HepG2 (cell line): ENCODE results near the gene DIAPH1. TPM values are rescaled to one million over a fixed set of nuclear protein-coding genes. Genes with fewer than 3 reads are reported as not detected.

Source experiments
- CC2D1A ChIP-seq: sonication (generic); formaldehyde crosslinking; IDR thresholded peaks from 2 replicates; pipeline ENCODE4 v1.8.1; 2023; ENCODE audit warnings: mild to moderate bottlenecking, missing genetic modification reagents
- CEBPB ChIP-seq: IDR thresholded peaks from 2 replicates; pipeline ENCODE4 v1.6.1; 2011; ENCODE audit warnings: low read depth, low read length, improper control_type of control experiment, borderline replicate concordance
- EEA1 ChIP-seq: sonication (generic); formaldehyde crosslinking; IDR thresholded peaks from 2 replicates; pipeline ENCODE4 v1.5.1; 2020; ENCODE audit warnings: mild to moderate bottlenecking, missing genetic modification reagents, borderline replicate concordance
- EED ChIP-seq: sonication (generic); formaldehyde crosslinking; IDR thresholded peaks from 2 replicates; pipeline ENCODE4 v1.5.0; 2020; ENCODE audit warnings: mild to moderate bottlenecking, missing genetic modification reagents
- MATR3 ChIP-seq: sonication (generic); formaldehyde crosslinking; IDR thresholded peaks from 2 replicates; pipeline ENCODE4 v1.4.0; 2020; ENCODE audit warnings: missing genetic modification reagents
- MAZ ChIP-seq, 2 experiments: sonication (generic) in 1 of 2; formaldehyde crosslinking in 1 of 2; IDR thresholded peaks; 2 replicates each; pipeline versions ENCODE4 v1.5.0 to v1.6.1; 2012 to 2020; ENCODE audit warnings: low read depth in 2 of 2, mild to moderate bottlenecking in 2 of 2, borderline replicate concordance in 1 of 2, improper control_type of control experiment in 1 of 2, low read length in 1 of 2, missing genetic modification reagents in 1 of 2, moderate library complexity in 1 of 2
- NCOA1 ChIP-seq: sonication (generic); formaldehyde crosslinking; IDR thresholded peaks from 2 replicates; pipeline ENCODE4 v1.9.0; 2021; ENCODE audit warnings: missing genetic modification reagents
- PREB ChIP-seq: sonication (generic); formaldehyde crosslinking; IDR thresholded peaks from 2 replicates; pipeline ENCODE4 v1.4.0; 2020; ENCODE audit warnings: missing genetic modification reagents
- RELA ChIP-seq: sonication (generic); formaldehyde crosslinking; IDR thresholded peaks from 2 replicates; pipeline ENCODE4 v1.4.0; 2020; ENCODE audit warnings: missing genetic modification reagents
- SP140L ChIP-seq: sonication (generic); formaldehyde crosslinking; IDR thresholded peaks from 2 replicates; pipeline ENCODE4 v1.4.0; 2020; ENCODE audit warnings: missing genetic modification reagents, borderline replicate concordance
- ZFP1 ChIP-seq: IDR thresholded peaks from 2 replicates; pipeline ENCODE4 v1.6.1; 2016
- ZFP36 ChIP-seq: fragments of 150-350 bp; IDR thresholded peaks from 2 replicates; pipeline ENCODE4 v1.6.1; 2018; ENCODE audit warnings: borderline replicate concordance, low read length, low read depth; ENCODE audit not compliant: partially characterized antibody
- ZHX1 ChIP-seq: sonication (generic); formaldehyde crosslinking; IDR thresholded peaks from 2 replicates; pipeline ENCODE4 v1.8.1; 2022; ENCODE audit warnings: low read depth, mild to moderate bottlenecking, missing genetic modification reagents
- ZNF317 ChIP-seq: sonication (generic); formaldehyde crosslinking; IDR thresholded peaks from 2 replicates; pipeline ENCODE4 v1.5.0; 2020; ENCODE audit warnings: mild to moderate bottlenecking, missing genetic modification reagents
- ZNF430 ChIP-seq: sonication (generic); formaldehyde crosslinking; IDR thresholded peaks from 2 replicates; pipeline ENCODE4 v1.9.0; 2021; ENCODE audit warnings: mild to moderate bottlenecking, missing genetic modification reagents
- ZNF576 ChIP-seq: sonication (generic); formaldehyde crosslinking; IDR thresholded peaks from 2 replicates; pipeline ENCODE4 v1.4.0; 2020; ENCODE audit warnings: mild to moderate bottlenecking, missing genetic modification reagents
- ZNF770 ChIP-seq: sonication (generic); formaldehyde crosslinking; IDR thresholded peaks from 2 replicates; pipeline ENCODE4 v1.5.0; 2020; ENCODE audit warnings: mild to moderate bottlenecking, missing genetic modification reagents
- ZNF772 ChIP-seq: sonication (generic); formaldehyde crosslinking; IDR thresholded peaks from 2 replicates; pipeline ENCODE4 v1.5.0; 2020; ENCODE audit warnings: mild to moderate bottlenecking, missing genetic modification reagents
- ZSCAN12 ChIP-seq: sonication (generic); formaldehyde crosslinking; IDR thresholded peaks from 2 replicates; pipeline ENCODE4 v1.9.0; 2021; ENCODE audit warnings: mild to moderate bottlenecking, missing genetic modification reagents
- polyA plus RNA-seq, 8 experiments: library from polyadenylated mRNA; depleted of rRNA in 3 of 8; stranded (reverse) in 7 of 8; unstranded in 1 of 8; fragments of >200 nt; fragmentation: Illumina TruSeq in 4 of 8; extraction: Trizol in 4 of 8; gene quantifications; 2 replicates each; pipeline versions ENCODE4 v1.2.1 to v1.2.3, GENCODE V29; 2011 to 2016; ENCODE audit warnings: low read depth in 4 of 8, missing spikeins in 1 of 8, mixed read lengths in 1 of 8; ENCODE audit not compliant: insufficient read depth in 1 of 8
- total RNA-seq, 5 experiments: library from RNA; depleted of rRNA; stranded (reverse); fragments of >200 nt; fragmentation: Illumina TruSeq; extraction: Trizol; gene quantifications; 2 replicates each; pipeline ENCODE4 v1.2.3, GENCODE V29; 2016; ENCODE audit warnings: low read depth in 1 of 5

Gene DIAPH1
- total and polyA plus RNA-seq, 2 of the 13 experiments (the other 11 are each of a cell fraction or from before 2014, with no cell fraction given), result 25.1 to 33.9 TPM

GRCh38 chr5:141524604-141525597 lies 93.9 kb downstream of the DIAPH1 start (continued):
- no peak for TF ChIP-seq ZHX1
- no peak for TF ChIP-seq ZSCAN12 (CRISPR knock-in tag)
- no peak for TF ChIP-seq ZFP36
- TF ChIP-seq ZNF770 (CRISPR knock-in tag), result no peak
- no peak for TF ChIP-seq CC2D1A
- no peak for TF ChIP-seq MATR3 (CRISPR knock-in tag)
- TF ChIP-seq ZNF317 (CRISPR knock-in tag), result no peak
- TF ChIP-seq NCOA1, result no peak
- TF ChIP-seq ZNF430, result no peak
- no peak for TF ChIP-seq EED (CRISPR knock-in tag)
- peak; percentile 59; the same call in 1 of the 2 replicates for TF ChIP-seq ZNF772 (CRISPR knock-in tag)
- TF ChIP-seq SP140L (CRISPR knock-in tag), result no peak
- peak; percentile 42; the same call in 1 of the 2 replicates for TF ChIP-seq CEBPB
- TF ChIP-seq ZFP1 (CRISPR knock-in tag), result 0 out of 2 replicates have a peak, but pooled peaks have one; percentile 38
- TF ChIP-seq EEA1 (CRISPR knock-in tag), result no peak
- 0 out of 2 replicates have a peak, but pooled peaks have one; percentile 11 for TF ChIP-seq MAZ (IDR thresholded peaks at IDR 0.05; ENCODE audit: borderline replicate concordance, low read depth, low read length)
- TF ChIP-seq MAZ (CRISPR knock-in tag; IDR thresholded peaks at IDR 0.05; ENCODE audit: low read depth), result peak; percentile 58; the same call in 1 of the 2 replicates
- TF ChIP-seq RELA (CRISPR knock-in tag), result peak; percentile 67; the same call in 1 of the 2 replicates
- no peak for TF ChIP-seq PREB (CRISPR knock-in tag)
- no peak for TF ChIP-seq ZNF576
